Caco-2 (cell line): ENCODE measurements around the gene TM9SF3. TPM values are rescaled to one million over a fixed set of nuclear protein-coding genes. Genes with fewer than 3 reads are reported as not detected.

Source experiments
- Bru-seq: library from RNA; stranded (reverse); fragments of 400-500 nt; gene quantifications from one replicate; lab custom pipeline; 2021; lab: Mats Ljungman, UMichigan
- BruChase-seq, 2 experiments: library from RNA; stranded (reverse); fragments of 400-500 nt; gene quantifications; one replicate each; lab custom pipeline; 2021; lab: Mats Ljungman, UMichigan
- BruUV-seq: library from RNA; stranded (reverse); fragments of 400-500 nt; replicated peaks from 2 replicates; lab custom pipeline; 2021; lab: Mats Ljungman, UMichigan
- CTCF ChIA-PET: fragments of 300-600 bp; sonication (Branson Sonifier 250); formaldehyde crosslinking; loops from one replicate; lab custom pipeline; 2022; ENCODE audit warnings: antibody characterized with exemption; lab: Charles Lee
- POLR2A ChIA-PET: fragments of 300-600 bp; sonication (Branson Sonifier 250); formaldehyde crosslinking; loops from one replicate; lab custom pipeline; 2022; ENCODE audit warnings: antibody characterized with exemption; lab: Charles Lee
- DNase-seq, 2 experiments: peaks; one replicate each; pipeline versions ENCODE4 v3.0.0 to v3.0.0-alpha.2; 2020 to 2022
- H3K27me3 ChIP-seq: replicated peaks from 2 replicates; pipeline ENCODE4 v1.6.0; 2011; ENCODE audit warnings: low read length; ENCODE audit not compliant: control insufficient read depth, insufficient read depth
- H3K36me3 ChIP-seq: 2 replicates; pipeline ENCODE4 v1.5.1; 2011; ENCODE audit warnings: low read length; ENCODE audit not compliant: control insufficient read depth, insufficient read depth
- H3K4me1 ChIP-seq: fragments of 250-450 bp; sonication (Bioruptor Pico); 2 replicates; pipeline ENCODE4 v1.5.1; 2020; ENCODE audit warnings: mild to moderate bottlenecking
- H3K4me3 ChIP-seq: 2 replicates; pipeline ENCODE4 v1.5.1; 2011; ENCODE audit warnings: low read depth, mild to moderate bottlenecking, control low read depth, low read length
- H3K9me3 ChIP-seq: fragments of 250-450 bp; sonication (Bioruptor Pico); 2 replicates; pipeline ENCODE4 v1.5.1; 2020; ENCODE audit warnings: mild to moderate bottlenecking, moderate library complexity
- H3K27ac Mint-ChIP-seq: one replicate; pipeline ENCODE4 v1.8.0; 2022; ENCODE audit warnings: mixed read lengths; ENCODE audit not compliant: unreplicated experiment
- H3K27me3 Mint-ChIP-seq: one replicate; pipeline ENCODE4 v1.8.0; 2022; ENCODE audit warnings: mixed read lengths; ENCODE audit not compliant: insufficient read depth, unreplicated experiment
- H3K36me3 Mint-ChIP-seq: one replicate; pipeline ENCODE4 v1.8.0; 2022; ENCODE audit warnings: mild to moderate bottlenecking, mixed read lengths; ENCODE audit not compliant: insufficient read depth, unreplicated experiment
- H3K4me1 Mint-ChIP-seq: one replicate; pipeline ENCODE4 v1.8.0; 2022; ENCODE audit warnings: low read depth, mixed read lengths; ENCODE audit not compliant: unreplicated experiment
- H3K4me3 Mint-ChIP-seq: one replicate; pipeline ENCODE4 v1.8.0; 2022; ENCODE audit warnings: mild to moderate bottlenecking, moderate library complexity, mixed read lengths; ENCODE audit not compliant: unreplicated experiment
- H3K9me3 Mint-ChIP-seq: one replicate; pipeline ENCODE4 v1.8.0; 2022; ENCODE audit warnings: mixed read lengths; ENCODE audit not compliant: unreplicated experiment
- intact Hi-C: fragments of 100-400 bp; cut with micrococcal nuclease; formaldehyde crosslinking; loops from one replicate; pipeline ENCODE4 v1.10.0; 2022; ENCODE audit not compliant: unreplicated experiment
- long read RNA-seq: library from polyadenylated mRNA; stranded (forward); transcript quantifications from one replicate; pipeline ENCODE4 v2.0.0, GENCODE V29; 2022
- total RNA-seq: library from RNA; stranded (reverse); gene quantifications from 2 replicates; pipeline ENCODE4 v1.2.3, GENCODE V29; 2022
- TF ChIP-seq, protein P1 (sequence below), 2 experiments: fragments of 200-600 bp in 1 of 2; IDR thresholded peaks; 1 replicate in 1 of 2; 2 replicates in 1 of 2; pipeline versions ENCODE4 v1.5.1 to v1.8.0; 2011 to 2022; ENCODE audit warnings: antibody characterized with exemption in 1 of 2, control low read depth in 1 of 2, inconsistent platforms in 1 of 2, low read depth in 1 of 2, low read length in 1 of 2, mild to moderate bottlenecking in 1 of 2, moderate library complexity in 1 of 2; ENCODE audit not compliant: insufficient read depth in 1 of 2, severe bottlenecking in 1 of 2, unreplicated experiment in 1 of 2

TM9SF3 gene
- total RNA-seq: 176 and 184 TPM in 2 replicates
- percentile 96 among the genes with signal in this experiment for Bru-seq, nascent RNA
- percentile 95 among the genes with signal in this experiment for BruChase-seq, experiment 1, labeled RNA remaining after a 2-hour chase
- BruChase-seq, experiment 2, labeled RNA remaining after a 6-hour chase: percentile 97 among the genes with signal in this experiment
- long read RNA-seq, full-length matches to known transcripts: 684 of 753 reads
- long read RNA-seq, partial matches to known transcripts: 17 of 753 reads
- long read RNA-seq, other reads (novel, unspliced or antisense): 52 of 753 reads

GRCh38 chr10:96586419-96587263, at the start of gene TM9SF3:
TSS of gene TM9SF3 (minus strand) at chr10:96587012. CDS start at chr10:96586835, 177 bp downstream.
- H3K27ac Mint-ChIP-seq: peak within 1 kb of the TSS; percentile 95
- ChIA-PET CTCF (interaction anchor here (1.0 to 1.4 kb wide), 4 partner anchors 54 to 73 kb away, joined by 3 to 5 read pairs (median 3); partner anchors contain the start of gene TLL2), POLR2A (interaction anchor here (1.0 to 1.4 kb wide), 2 partner anchors 46 to 54 kb away, joined by 3 to 5 read pairs; no protein-coding TSS in a partner anchor)
- peak; percentile 92 to 93 for DNase-seq
- H3K4me3 Mint-ChIP-seq: no peak within 1 kb of the TSS
- H3K4me1 ChIP-seq: peaks cover 41% of the 10 kb centered on the region
- intact Hi-C loops: loop anchor here (2.0 kb wide), 1 partner anchor 46 kb away; no protein-coding TSS in a partner anchor
- H3K9me3 ChIP-seq: no peaks in the 10 kb centered on the region
- BruUV-seq: no TSS peak
- no peaks in the 10 kb centered on the region for H3K27me3 Mint-ChIP-seq
- no peaks in the 10 kb centered on the region for H3K27me3 ChIP-seq
- H3K9me3 Mint-ChIP-seq: no peaks in the 10 kb centered on the region
- TF ChIP-seq, protein P1, sequence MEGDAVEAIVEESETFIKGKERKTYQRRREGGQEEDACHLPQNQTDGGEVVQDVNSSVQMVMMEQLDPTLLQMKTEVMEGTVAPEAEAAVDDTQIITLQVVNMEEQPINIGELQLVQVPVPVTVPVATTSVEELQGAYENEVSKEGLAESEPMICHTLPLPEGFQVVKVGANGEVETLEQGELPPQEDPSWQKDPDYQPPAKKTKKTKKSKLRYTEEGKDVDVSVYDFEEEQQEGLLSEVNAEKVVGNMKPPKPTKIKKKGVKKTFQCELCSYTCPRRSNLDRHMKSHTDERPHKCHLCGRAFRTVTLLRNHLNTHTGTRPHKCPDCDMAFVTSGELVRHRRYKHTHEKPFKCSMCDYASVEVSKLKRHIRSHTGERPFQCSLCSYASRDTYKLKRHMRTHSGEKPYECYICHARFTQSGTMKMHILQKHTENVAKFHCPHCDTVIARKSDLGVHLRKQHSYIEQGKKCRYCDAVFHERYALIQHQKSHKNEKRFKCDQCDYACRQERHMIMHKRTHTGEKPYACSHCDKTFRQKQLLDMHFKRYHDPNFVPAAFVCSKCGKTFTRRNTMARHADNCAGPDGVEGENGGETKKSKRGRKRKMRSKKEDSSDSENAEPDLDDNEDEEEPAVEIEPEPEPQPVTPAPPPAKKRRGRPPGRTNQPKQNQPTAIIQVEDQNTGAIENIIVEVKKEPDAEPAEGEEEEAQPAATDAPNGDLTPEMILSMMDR (IDR thresholded peaks at IDR 0.05; ENCODE audit: insufficient read depth in 1 of 2, low read depth in 1 of 2, low read length in 1 of 2, severe bottlenecking in 1 of 2, unreplicated experiment in 1 of 2): no peak
- H3K36me3 ChIP-seq: no peaks in the 10 kb centered on the region
- H3K4me1 Mint-ChIP-seq: peaks cover 6% of the 10 kb centered on the region
- peaks cover 18% of the 10 kb centered on the region for H3K36me3 Mint-ChIP-seq
- H3K4me3 ChIP-seq: peak within 1 kb of the TSS; percentile 95

- ChIA-PET POLR2A (interaction anchor here (0.6 kb wide), 1 partner anchor 49 kb away, joined by 5 read pairs; no protein-coding TSS in a partner anchor), CTCF (no interaction called here)
- Histone ChIP-seq H3K4me1 (peaks cover 49% of the 10 kb centered on the region), H3K27me3 (no peaks in the 10 kb centered on the region; the same call in 1 of the 2 replicates), H3K4me3 (no peak overlapping the region), H3K9me3 (no peaks in the 10 kb centered on the region), H3K36me3 (no peaks in the 10 kb centered on the region)
- Mint-ChIP-seq H3K27me3 (no peaks in the 10 kb centered on the region), H3K4me1 (peaks cover 18% of the 10 kb centered on the region), H3K27ac (no peak overlapping the region), H3K36me3 (peaks cover 5% of the 10 kb centered on the region), H3K4me3 (no peak overlapping the region), H3K9me3 (no peaks in the 10 kb centered on the region)
- BruUV-seq: no TSS peak
- intact Hi-C loops: no loop called here
- TF ChIP-seq, protein P1 (IDR thresholded peaks at IDR 0.05; ENCODE audit: insufficient read depth in 1 of 2, low read depth in 1 of 2, low read length in 1 of 2, severe bottlenecking in 1 of 2, unreplicated experiment in 1 of 2): no peak
- DNase-seq: no peak
These were observed 49.7 kb upstream of the TM9SF3 start for GRCh38 chr10:96636551-96636950.
